ENCODE results near the gene KRTAP10-3.

Gene KRTAP10-3

GRCh38 chr21:44527156-44527982, 31.2 kb downstream of the KRTAP10-3 start:
- FAIRE-seq: no peak

- FAIRE-seq: no peak
Observed at GRCh38 chr21:44526096-44526997, 32.2 kb downstream of the KRTAP10-3 start.

- no peak for FAIRE-seq
Observed at GRCh38 chr21:44525391-44526095, 33.1 kb downstream of the KRTAP10-3 start.

- no peak for FAIRE-seq
Observed at GRCh38 chr21:44524414-44525371, 33.9 kb downstream of the KRTAP10-3 start.

DNA sequence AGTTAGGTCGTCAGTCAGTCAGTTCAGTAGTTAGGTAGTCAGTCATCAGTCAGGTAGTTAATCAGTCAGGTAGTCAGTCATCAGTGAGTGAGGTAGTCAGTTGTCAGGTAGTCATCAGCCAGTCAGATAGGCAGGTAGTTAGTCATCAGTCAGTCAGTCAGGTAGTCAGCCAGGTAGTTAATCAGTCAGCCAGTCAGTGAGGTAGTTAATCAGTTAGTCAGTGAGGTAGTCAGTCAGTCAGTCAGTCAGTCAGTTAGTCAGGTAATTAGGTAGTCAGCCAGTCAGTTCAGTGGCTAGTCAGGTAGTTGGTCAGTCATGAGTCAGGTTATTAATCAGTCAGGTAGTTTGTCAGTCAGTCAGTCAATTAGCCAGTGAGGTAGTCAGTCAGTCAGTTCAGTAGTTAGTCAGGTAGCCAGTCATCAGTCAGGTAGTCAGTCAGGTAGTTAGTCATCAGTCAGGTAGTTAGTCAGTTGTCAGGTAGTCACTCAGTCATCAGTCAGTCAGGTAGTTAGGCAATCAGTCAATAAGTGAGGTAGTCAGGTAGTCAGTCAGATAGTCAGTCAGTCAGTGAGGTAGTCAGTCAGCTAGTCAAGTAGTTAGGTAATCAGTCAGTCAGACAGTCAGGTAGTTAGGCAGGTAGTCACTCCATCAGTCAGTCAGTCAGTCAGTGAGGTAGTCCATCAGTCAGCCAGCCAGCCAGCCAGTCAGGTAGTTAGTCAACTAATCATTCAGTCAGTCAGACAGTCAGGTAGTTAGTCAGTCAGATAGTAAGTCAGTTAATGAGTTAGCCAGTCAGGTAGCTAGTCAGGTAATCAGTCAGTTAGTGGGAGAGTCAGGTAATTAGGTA, 34.8 kb downstream of the KRTAP10-3 start:
- no peak for FAIRE-seq

DNA sequence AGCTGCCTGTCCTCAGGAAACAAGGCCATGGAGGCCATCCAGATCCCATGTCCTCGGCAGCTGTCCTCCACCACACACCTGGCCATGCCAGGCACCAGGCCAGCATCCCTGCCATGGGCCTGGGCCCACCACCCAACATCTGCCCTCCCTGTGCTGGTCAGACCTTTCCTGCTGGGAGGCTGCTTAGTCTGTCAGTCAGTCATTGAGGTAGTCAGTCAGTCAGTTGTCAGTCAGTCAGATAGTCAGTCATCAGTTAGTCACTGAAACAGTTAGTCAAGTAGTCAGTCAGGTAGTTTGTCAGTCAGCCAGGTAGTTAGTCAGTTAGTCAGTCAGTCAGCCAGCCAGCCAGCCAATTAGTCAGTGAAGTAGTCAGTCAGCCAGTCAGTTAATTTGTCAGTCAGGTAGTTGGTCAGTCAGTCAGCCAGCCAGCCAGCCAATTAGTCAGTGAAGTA, 35.8 kb downstream of the KRTAP10-3 start:
- FAIRE-seq: no peak

DNA sequence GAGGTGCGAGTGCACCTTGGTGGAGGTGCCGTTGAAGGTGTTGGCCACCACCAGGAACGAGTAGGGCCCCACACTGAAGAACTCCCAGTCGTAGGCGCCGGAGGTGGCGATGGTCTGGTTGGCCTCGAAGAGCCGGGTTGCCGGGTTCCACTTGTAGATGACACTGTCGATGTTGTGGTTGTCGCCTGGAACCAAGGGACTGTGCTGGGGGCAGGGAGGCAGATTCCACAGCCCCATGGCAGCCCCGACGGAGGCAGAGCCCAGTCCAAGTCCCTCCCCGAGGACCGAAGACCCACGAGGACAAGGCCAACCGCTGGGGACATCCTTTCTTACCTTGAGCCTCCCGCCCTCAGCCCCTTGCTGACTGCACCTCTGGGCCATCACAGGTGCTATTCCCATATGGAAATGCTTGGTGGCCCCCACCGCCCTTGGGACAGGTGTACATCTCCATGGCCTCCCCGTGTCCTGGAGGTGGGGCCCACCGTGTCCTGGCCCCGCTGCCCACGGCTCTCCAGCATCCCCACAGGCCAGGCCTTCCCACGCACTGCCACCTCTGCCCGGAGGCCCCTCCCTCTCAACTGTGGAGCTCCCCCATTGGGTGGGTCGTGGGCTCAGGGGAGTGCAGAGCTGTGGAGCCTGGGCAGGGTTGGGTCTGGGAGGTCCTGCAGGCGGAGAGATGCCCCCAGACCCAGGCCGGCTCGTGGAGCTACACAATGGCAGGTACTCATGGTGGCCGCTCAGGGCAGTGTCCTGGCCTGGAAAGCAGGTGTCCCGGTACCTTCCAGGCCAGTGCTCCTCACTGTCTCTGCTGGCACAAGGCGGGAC, 36.5 kb downstream of the KRTAP10-3 start:
- FAIRE-seq: no peak

DNA sequence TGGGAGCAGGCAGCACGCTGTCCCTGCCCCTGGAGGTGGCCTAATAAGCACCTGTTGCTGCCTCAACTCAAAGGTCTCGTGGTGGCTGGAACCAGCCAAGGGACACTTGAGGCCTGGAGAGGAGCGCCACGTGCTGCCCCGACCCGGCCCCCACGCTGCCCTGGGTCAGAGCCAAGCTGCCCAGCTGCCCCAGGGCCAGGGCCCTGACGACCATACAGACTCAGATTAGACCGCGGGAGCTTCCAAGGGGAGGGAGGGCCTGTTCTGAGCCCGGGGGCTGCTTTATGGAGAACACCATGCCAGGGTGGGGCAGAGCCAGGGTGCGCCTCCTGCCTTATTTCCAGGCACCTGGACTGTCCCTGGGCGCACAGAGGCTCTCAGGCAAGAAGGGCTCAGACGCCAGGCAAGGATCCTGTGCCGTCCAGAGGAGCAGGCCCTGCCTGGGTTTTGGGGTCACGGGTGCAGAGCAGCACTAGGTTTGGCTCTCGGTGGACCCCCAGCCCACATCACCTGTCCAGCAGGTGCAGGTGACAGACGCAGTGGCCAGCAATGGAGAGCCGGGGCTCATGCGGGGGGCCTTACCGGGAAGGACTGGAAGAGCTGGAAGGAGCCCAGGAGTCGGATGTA, 37.2 kb downstream of the KRTAP10-3 start:
- FAIRE-seq: no peak

DNA sequence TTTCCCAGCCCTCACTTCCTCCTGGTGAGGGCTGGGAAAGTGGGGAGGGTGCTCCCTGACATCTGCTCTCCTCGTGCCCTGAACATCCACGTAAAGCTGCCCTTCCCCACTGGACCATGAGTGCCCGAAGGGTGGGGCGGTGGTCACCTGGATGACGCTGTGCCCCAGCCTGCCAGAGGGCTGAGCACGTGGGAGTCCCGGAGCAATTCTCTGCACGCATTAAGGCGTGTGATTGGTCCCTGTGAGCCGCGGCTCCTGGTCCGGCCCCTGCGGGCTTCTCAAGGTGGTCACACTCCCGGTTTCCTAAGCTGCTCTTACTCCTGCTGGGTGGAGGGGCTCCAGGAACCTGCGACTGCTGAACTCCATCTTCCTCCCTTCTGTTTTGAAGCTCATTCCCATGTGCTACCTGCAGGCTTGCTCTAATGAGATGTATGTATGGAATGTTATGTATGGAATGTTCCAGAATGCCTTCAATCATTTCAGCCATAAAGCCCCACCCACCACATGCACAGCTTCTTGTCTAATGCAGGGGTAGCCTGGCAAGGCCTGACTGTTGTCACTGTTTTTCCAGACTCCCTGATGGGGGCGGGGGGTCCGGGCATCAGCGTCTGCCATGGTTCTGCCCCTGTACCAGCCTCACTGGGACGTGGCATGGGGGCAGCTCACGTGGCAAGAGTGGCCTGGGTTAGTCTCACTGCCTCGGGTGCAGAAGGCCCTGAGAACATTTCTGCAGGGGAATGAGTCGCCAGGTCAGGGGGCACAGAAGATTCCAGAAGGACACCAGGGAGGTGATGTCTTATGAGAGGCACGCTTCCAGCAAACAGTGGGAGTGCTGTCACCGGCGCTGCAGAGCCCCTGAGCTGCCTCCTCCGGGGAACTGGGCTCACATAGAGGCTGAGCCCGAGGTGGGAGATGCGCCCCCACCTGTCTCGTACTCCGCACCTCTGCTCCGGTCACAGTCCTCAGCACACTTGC, 38.0 kb downstream of the KRTAP10-3 start:
- FAIRE-seq: no peak

DNA sequence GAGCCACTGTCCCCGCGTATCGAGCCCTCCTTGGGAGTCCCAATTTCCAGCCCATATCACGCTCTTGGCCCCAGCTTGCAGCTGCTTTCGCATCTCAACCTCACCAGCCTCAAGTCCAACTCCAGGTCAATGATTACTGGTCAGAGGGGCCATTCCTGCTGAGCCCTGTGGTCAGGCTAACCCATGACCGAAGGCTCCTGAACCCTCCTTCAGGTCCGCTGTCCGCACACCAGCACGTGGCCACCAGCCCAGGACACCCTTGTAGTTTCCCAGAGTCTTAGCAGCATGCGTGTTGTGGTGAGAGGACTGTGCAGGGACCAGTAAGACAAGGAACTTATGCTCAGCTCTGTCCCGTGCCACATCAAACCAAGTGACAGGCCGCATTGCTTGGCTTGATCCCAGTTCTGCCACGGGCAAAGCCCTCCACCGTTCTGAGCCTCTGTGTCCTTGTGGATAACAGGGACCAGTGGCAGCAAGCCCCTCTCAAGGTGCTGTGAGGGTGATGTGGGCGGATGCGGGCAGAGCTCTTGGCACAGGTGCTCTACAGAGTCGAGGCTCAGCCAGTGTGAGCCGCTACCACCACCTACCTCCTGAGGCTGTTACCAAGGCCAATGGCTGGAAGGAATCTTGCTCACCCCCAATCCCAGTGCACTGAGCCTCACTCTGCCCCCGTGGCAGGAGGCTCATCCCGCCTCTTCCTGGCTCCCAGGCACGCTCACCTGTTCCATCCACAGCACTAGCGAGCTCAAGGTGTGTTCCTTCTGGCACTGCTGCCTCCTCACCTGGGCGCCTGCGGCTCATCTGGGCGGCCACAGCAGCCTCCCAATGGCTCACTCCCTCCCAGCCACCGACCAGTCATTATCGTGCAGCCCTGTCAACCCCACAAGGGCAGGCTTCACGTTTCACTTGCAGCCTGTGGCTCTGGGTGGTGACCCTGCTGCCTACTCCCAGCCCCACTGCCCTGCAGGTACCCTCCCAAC, 39.0 kb downstream of the KRTAP10-3 start:
- no peak for FAIRE-seq

DNA sequence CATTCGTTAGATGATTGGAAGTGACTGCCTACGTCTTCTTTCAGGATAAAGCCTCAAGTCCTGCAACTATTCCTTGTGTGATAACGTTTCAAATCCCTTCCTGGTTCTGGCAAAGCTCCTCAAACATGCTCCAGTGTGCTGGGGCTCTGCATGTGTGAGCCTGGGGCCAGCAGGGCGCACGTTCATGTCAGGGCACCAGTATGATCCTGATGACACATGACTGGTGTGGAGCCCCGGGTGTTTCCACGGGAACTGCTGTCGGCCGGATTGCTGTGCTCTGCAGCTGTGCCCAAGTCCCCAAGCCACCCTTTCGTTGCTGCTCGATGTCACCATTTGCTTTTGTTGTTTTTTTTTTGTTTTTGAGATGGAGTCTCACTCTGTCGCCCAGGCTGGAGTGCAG, 39.9 kb downstream of the KRTAP10-3 start:
- no peak for FAIRE-seq

DNA sequence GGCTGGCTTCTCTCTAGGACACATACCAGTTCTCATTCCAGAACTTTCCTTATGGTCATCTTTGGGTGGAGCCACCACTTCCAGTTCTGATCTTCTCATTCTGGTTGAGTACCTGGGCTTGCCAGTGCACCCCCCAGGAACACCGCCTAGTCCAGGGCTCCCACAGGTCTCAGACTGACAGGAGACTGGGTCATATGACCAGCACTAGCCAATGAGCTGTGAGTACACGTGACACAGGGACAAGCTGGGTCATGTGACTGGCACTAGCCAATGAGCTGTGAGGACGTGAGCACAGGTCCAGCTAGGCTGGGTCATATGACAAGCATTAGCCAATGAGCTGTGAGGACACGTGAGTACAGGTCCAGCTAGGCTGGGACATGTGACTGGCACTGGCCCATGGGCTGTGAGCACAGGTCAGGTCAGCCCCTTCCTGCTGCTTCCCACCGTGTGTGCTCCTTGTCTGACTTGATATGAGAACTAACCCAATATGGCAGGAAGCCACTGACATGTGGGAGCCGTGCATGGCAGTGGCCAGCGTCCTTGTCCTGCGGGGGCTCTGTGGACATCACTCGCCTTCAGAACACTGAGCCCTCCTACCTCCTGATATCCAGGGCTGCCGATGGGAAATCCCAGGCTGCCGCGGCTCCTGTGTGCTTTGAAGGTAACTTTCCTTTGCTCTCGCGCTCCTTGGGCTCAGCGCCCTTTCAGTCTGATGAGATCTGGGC, 41.3 kb downstream of the KRTAP10-3 start:
- FAIRE-seq: no peak

DNA sequence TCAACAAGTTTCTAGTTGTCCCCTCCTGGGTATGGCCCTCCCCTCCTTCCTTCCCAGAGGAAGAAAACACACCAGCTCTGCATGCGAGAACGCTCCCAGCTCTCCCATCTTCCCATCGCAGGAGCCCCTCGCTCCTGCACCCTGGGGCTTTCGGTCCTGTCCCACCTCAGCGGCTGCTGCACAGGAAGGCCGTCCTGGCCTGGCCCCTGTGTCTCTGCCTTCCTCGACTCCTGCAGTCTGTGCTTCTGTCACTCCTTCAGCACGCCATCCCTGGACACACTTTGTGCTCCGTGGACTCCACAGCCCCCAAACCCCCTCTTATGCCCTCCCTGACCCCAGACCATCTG, 41.8 kb downstream of the KRTAP10-3 start:
- no peak for FAIRE-seq

DNA sequence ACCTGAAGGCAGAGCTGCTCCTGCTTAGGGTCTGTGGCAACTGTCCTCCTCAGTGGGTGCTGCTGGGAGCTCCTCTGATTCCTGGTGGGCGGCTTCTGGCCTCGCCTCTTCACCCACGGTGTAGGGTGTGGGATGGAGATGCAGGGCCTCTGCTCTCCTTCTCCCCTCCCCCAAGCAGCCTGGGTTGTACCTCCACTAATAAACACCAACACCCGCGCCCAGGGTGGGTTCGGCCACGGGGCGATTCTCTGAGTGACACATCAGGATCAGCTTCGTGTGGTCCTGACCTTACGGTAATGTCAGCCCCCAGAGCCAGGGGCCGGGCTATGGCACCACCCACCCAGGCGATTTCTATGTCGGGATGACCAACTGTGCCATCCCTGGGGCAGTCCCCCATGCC, 42.3 kb downstream of the KRTAP10-3 start:
- FAIRE-seq: no peak

DNA sequence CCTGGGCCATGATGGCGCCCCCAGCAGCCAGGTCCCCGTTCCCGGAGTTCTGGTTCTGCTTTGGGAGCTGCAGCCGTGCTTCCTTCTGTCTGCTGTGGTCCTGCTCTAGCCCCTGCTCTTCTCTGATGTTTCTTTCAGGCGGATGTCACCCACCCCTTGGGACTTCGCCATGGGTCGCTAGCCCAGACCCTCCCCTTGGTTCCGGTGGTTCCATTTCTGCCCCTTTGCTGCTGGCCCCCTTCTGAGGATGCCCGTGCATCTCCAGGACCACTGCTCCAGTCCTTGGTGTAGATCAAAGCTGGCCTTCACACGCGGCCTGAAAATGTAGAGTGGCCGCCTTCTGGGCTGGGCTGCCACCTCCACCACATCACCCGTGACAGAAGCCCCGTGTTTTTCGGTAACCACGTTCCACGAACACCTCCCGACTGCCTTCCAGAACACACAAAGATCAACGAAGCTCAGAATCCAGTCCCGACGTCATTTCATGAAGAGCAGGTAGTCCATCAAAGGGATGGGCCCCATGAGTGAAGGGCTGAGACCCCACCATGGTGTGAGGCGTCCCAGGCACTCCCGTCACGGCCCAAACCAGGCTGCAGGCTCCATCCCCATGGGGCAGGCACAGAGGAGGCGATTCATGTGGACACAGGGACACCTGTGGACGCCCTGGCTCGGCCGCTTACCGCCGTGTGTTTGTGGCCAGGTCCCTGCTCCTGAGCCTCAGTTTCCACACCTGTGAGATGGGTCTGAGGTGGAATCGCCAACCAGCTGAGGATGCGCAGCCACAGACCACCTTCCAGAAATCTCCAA, 43.0 kb downstream of the KRTAP10-3 start:
- no peak for FAIRE-seq

Measured in colon (tissue), 2 donors.